SK-N-SH (cell line): ENCODE data around the gene SNHG17. TPM values are rescaled to one million over a fixed set of nuclear protein-coding genes. Genes with fewer than 3 reads are reported as not detected.
A peak's percentile ranks its signal among the peaks of the same experiment; 100 is the strongest.

Experiments used
- CTCF ChIA-PET: fragments of 300-600, 350-600 bp; formaldehyde crosslinking; extraction: SDS; loops from one replicate; lab custom pipeline; 2021; lab: Yijun Ruan, JAX
- POLR2A ChIA-PET: fragments of 350-600 bp; sonication (Branson Sonifier 250); formaldehyde crosslinking; extraction: SDS; loops from one replicate; lab custom pipeline; 2020; ENCODE audit warnings: antibody characterized with exemption, inconsistent platforms; lab: Yijun Ruan, JAX
- DNase-seq: peaks from one replicate; pipeline ENCODE4 v3.0.0; 2012
- H2AFZ ChIP-seq: fragments of 200-600 bp; sonication (generic); 2 replicates; pipeline ENCODE4 v1.8.1; 2016; ENCODE audit warnings: antibody characterized with exemption, mild to moderate bottlenecking, low read depth
- H3F3A ChIP-seq: fragments of 200-600 bp; sonication (generic); replicated peaks from 2 replicates; pipeline ENCODE3; 2016; ENCODE audit warnings: antibody characterized with exemption, mild to moderate bottlenecking; ENCODE audit not compliant: insufficient read depth
- H3K27ac ChIP-seq, 2 experiments: fragments of 200-500 bp in 1 of 2; fragments of 200-600 bp in 1 of 2; sonication (Bioruptor generic) in 1 of 2; sonication (generic), shearing (Covaris generic) in 1 of 2; 2 replicates each; pipeline versions ENCODE4 v1.5.1 to v1.6.1; 2014 to 2016; ENCODE audit warnings: low read depth in 2 of 2, inconsistent platforms in 1 of 2, low read length in 1 of 2, mild to moderate bottlenecking in 1 of 2, mixed read lengths in 1 of 2
- H3K27me3 ChIP-seq: fragments of 200-600 bp; sonication (generic), shearing (Covaris generic); 2 replicates; pipeline ENCODE4 v1.6.1; 2016; ENCODE audit warnings: mixed run types; ENCODE audit not compliant: insufficient read depth
- H3K36me3 ChIP-seq, 2 experiments: fragments of 200-500 bp in 1 of 2; fragments of 200-600 bp in 1 of 2; sonication (Bioruptor generic) in 1 of 2; sonication (generic) in 1 of 2; replicated peaks in 1 of 2; 2 replicates each; pipeline versions ENCODE3 to v1.5.1; 2014 to 2016; ENCODE audit warnings: low read length in 1 of 2, mild to moderate bottlenecking in 1 of 2; ENCODE audit not compliant: insufficient read depth in 2 of 2, control insufficient read depth in 1 of 2
- H3K4me1 ChIP-seq, 2 experiments: fragments of 200-500 bp in 1 of 2; fragments of 200-600 bp in 1 of 2; sonication (Bioruptor generic) in 1 of 2; sonication (generic), shearing (Covaris generic) in 1 of 2; 2 replicates each; pipeline versions ENCODE4 v1.5.1 to v1.6.1; 2014 to 2016; ENCODE audit warnings: low read depth in 1 of 2, low read length in 1 of 2, mixed run types in 1 of 2; ENCODE audit not compliant: insufficient read depth in 2 of 2, control insufficient read depth in 1 of 2
- H3K4me2 ChIP-seq: fragments of 200-600 bp; sonication (generic), shearing (Covaris generic); 2 replicates; pipeline ENCODE4 v1.6.1; 2017; ENCODE audit warnings: mixed run types
- H3K4me3 ChIP-seq, 2 experiments: fragments of 200-500 bp in 1 of 2; fragments of 200-600 bp in 1 of 2; sonication (Bioruptor generic) in 1 of 2; sonication (generic), shearing (Covaris generic) in 1 of 2; 2 replicates each; pipeline versions ENCODE4 v1.5.1 to v1.8.1; 2014 to 2016; ENCODE audit warnings: low read depth in 2 of 2, inconsistent platforms in 1 of 2, low read length in 1 of 2, mild to moderate bottlenecking in 1 of 2, mixed read lengths in 1 of 2, moderate library complexity in 1 of 2
- H3K79me2 ChIP-seq: fragments of 200-600 bp; sonication (generic); 2 replicates; pipeline ENCODE4 v1.8.1; 2017; ENCODE audit warnings: mild to moderate bottlenecking; ENCODE audit not compliant: insufficient read depth
- H3K9ac ChIP-seq: fragments of 200-600 bp; sonication (generic); 2 replicates; pipeline ENCODE4 v1.6.1; 2017; ENCODE audit warnings: mixed run types
- H3K9me2 ChIP-seq: fragments of 200-600 bp; sonication (generic); 2 replicates; pipeline ENCODE4 v1.6.1; 2017; ENCODE audit warnings: mixed run types
- H3K9me3 ChIP-seq: fragments of 200-600 bp; sonication (generic); 2 replicates; pipeline ENCODE4 v1.6.1; 2017; ENCODE audit warnings: mixed run types, mild to moderate bottlenecking, moderate library complexity
- H4K20me1 ChIP-seq: fragments of 200-600 bp; sonication (generic); 2 replicates; pipeline ENCODE4 v1.6.1; 2017; ENCODE audit warnings: mild to moderate bottlenecking, mixed run types; ENCODE audit not compliant: insufficient read depth
- EP300 ChIP-seq, 2 experiments: IDR thresholded peaks; 2 replicates each; pipeline versions ENCODE4 v1.4.0 to v1.6.1; 2012; ENCODE audit warnings: borderline replicate concordance in 1 of 2, low read depth in 1 of 2, low read length in 1 of 2
- FOSL2 ChIP-seq: IDR thresholded peaks from 2 replicates; pipeline ENCODE4 v1.4.0; 2012; ENCODE audit warnings: low read depth, mild to moderate bottlenecking, moderate library complexity, borderline replicate concordance
- MAX ChIP-seq: IDR thresholded peaks from 2 replicates; pipeline ENCODE4 v1.4.0; 2012; ENCODE audit warnings: low read depth
- RAD21 ChIP-seq: IDR thresholded peaks from 2 replicates; pipeline ENCODE4 v1.6.1; 2012; ENCODE audit warnings: mild to moderate bottlenecking, low read length
- REST ChIP-seq: IDR thresholded peaks from 2 replicates; pipeline ENCODE4 v1.6.1; 2012; ENCODE audit warnings: mild to moderate bottlenecking, low read depth, low read length, moderate library complexity
- TEAD4 ChIP-seq: IDR thresholded peaks from 2 replicates; pipeline ENCODE4 v1.4.0; 2012; ENCODE audit warnings: mild to moderate bottlenecking, borderline replicate concordance; ENCODE audit not compliant: insufficient read depth
- USF2 ChIP-seq: fragments of 150-350 bp; IDR thresholded peaks from 2 replicates; pipeline ENCODE4 v1.6.1; 2017; ENCODE audit warnings: antibody characterized with exemption, low read length, low read depth, borderline replicate concordance
- WGBS: methylation state at CpG from one replicate; pipeline ENCODE4 v1.1.6; 2017; ENCODE audit warnings: low lambda C conversion rate; 5-methylcytosine and 5-hydroxymethylcytosine counted together
- polyA plus RNA-seq, 3 experiments: library from polyadenylated mRNA; depleted of rRNA; stranded (reverse); fragments of >200 nt; gene quantifications; 2 replicates each; pipeline ENCODE4 v1.2.3, GENCODE V29; 2012
- TF ChIP-seq, protein P1 (sequence below): fragments of 200-600 bp; sonication (generic); IDR thresholded peaks from 2 replicates; pipeline ENCODE4 v1.6.1; 2017; ENCODE audit warnings: antibody characterized with exemption, mild to moderate bottlenecking, moderate library complexity

The SNHG17 gene
- polyA plus RNA-seq, 1 of the 3 experiments (the other 2 are of a cell fraction), result 40.3 TPM

GRCh38 chr20:38473367-38473795, 38.3 kb upstream of the SNHG17 start:
- Histone ChIP-seq H3K9me3 (no peaks in the 10 kb centered on the region), H3K79me2 (peaks cover 56% of the 10 kb centered on the region), H3K9ac (peak overlapping the region; percentile 68), H3K4me2 (peak overlapping the region; percentile 66), H3F3A (no peaks in the 10 kb centered on the region), H3K27me3 (no peaks in the 10 kb centered on the region), H4K20me1 (peaks cover 48% of the 10 kb centered on the region), H3K9me2 (no peaks in the 10 kb centered on the region), H2AFZ (no peak overlapping the region), H3K27ac (peak overlapping the region; percentile 65 to 86; a peak in 3 of 4 replicates), H3K36me3 (no peaks in the 10 kb centered on the region), H3K4me3 (peak overlapping the region; percentile 79 to 89), H3K4me1 (peaks cover 0 to 17% of the 10 kb centered on the region in 2 experiments; a peak in 2 of 4 replicates)
- DNase-seq, result no peak
- ChIA-PET CTCF (interaction anchor here (1.1 to 4.6 kb wide), 9 partner anchors 10 to 40 kb away, joined by 3 to 46 read pairs (median 7); partner anchors contain the start of gene SNHG17), POLR2A (interaction anchor here (0.7 to 2.4 kb wide), 4 partner anchors 26 to 193 kb away, joined by 3 to 22 read pairs (median 12); partner anchors contain the start of gene SNHG17)
- 10% methylated on average over 10 of the region's 10 CpGs for WGBS
- TF ChIP-seq EP300 (IDR thresholded peaks at IDR 0.05; ENCODE audit: borderline replicate concordance in 1 of 2, low read depth in 1 of 2, low read length in 1 of 2) (no peak), USF2 (no peak), MAX (no peak), REST (no peak), TEAD4 (no peak), RAD21 (peak; percentile 27; the same call in 1 of the 2 replicates), FOSL2 (no peak)
- TF ChIP-seq, protein P1, sequence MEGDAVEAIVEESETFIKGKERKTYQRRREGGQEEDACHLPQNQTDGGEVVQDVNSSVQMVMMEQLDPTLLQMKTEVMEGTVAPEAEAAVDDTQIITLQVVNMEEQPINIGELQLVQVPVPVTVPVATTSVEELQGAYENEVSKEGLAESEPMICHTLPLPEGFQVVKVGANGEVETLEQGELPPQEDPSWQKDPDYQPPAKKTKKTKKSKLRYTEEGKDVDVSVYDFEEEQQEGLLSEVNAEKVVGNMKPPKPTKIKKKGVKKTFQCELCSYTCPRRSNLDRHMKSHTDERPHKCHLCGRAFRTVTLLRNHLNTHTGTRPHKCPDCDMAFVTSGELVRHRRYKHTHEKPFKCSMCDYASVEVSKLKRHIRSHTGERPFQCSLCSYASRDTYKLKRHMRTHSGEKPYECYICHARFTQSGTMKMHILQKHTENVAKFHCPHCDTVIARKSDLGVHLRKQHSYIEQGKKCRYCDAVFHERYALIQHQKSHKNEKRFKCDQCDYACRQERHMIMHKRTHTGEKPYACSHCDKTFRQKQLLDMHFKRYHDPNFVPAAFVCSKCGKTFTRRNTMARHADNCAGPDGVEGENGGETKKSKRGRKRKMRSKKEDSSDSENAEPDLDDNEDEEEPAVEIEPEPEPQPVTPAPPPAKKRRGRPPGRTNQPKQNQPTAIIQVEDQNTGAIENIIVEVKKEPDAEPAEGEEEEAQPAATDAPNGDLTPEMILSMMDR, result peak; percentile 34
